T-helper 17 cell (primary cell): ENCODE results near the gene RPL22. TPM values are rescaled to one million over a fixed set of nuclear protein-coding genes. Genes with fewer than 3 reads are reported as not detected.
A peak's percentile ranks its signal among the peaks of the same experiment; 100 is the strongest.

Source experiments
- ATAC-seq: fragments of 150-1000 bp; cut with Tn5 transposase; 2 replicates; pipeline ENCODE4 v1.10.0; 2021; ENCODE audit warnings: mild to moderate bottlenecking, moderate library complexity
- DNase-seq, 3 donors: peaks; one replicate each; pipeline versions ENCODE4 v3.0.0 to v3.0.0-alpha.2; 2020 to 2021
- H3K9me3 ChIP-seq: one replicate; pipeline ENCODE4 v1.7.0; 2013; ENCODE audit warnings: low read length, mild to moderate bottlenecking; ENCODE audit not compliant: control insufficient read depth, poor library complexity, severe bottlenecking
- H3K27ac Mint-ChIP-seq: one replicate; pipeline ENCODE4 v1.8.0; 2022; ENCODE audit warnings: mild to moderate bottlenecking, moderate library complexity, mixed read lengths
- H3K27me3 Mint-ChIP-seq: one replicate; pipeline ENCODE4 v1.8.0; 2022; ENCODE audit warnings: mixed read lengths
- H3K36me3 Mint-ChIP-seq: one replicate; pipeline ENCODE4 v1.8.0; 2022; ENCODE audit warnings: low read depth, mixed read lengths
- H3K4me1 Mint-ChIP-seq: one replicate; pipeline ENCODE4 v1.8.0; 2022; ENCODE audit warnings: mild to moderate bottlenecking, mixed read lengths
- H3K4me3 Mint-ChIP-seq: one replicate; pipeline ENCODE4 v1.8.0; 2022; ENCODE audit warnings: mild to moderate bottlenecking, moderate library complexity, mixed read lengths
- total RNA-seq, 4 donors: library from RNA in 2 of 4; stranded (reverse) in 2 of 4; gene quantifications; one replicate each; pipeline ENCODE4 v1.2.3 and lab custom pipeline; 2022 to 2026

The RPL22 gene
- total RNA-seq, 2 donors from 2014 or later = 510 to 543 TPM

- H3K9me3 ChIP-seq = no peaks in the 10 kb centered on the region
- DNase-seq = no peak
- peak; percentile 52 for ATAC-seq
- H3K27me3 Mint-ChIP-seq = peaks cover 38% of the 10 kb centered on the region
- H3K4me1 Mint-ChIP-seq = peaks cover 20% of the 10 kb centered on the region
- peaks cover 2% of the 10 kb centered on the region for H3K36me3 Mint-ChIP-seq
- H3K27ac Mint-ChIP-seq = no peak overlapping the region
- H3K4me3 Mint-ChIP-seq = peak overlapping the region; percentile 77
Observed at GRCh38 chr1:6180707-6181311, 18.6 kb downstream of the RPL22 start.

- peak; percentile 35 for ATAC-seq
- no peaks in the 10 kb centered on the region for H3K9me3 ChIP-seq
- Mint-ChIP-seq H3K36me3 (peaks cover 2% of the 10 kb centered on the region), H3K27ac (no peak within 1 kb of the TSS), H3K4me1 (peaks cover 19% of the 10 kb centered on the region), H3K27me3 (peaks cover 38% of the 10 kb centered on the region), H3K4me3 (peak within 1 kb of the TSS; percentile 77)
- no peak for DNase-seq
Observed at GRCh38 chr1:6180268-6180706, 19.1 kb downstream of the RPL22 start, which contains the start of gene CHD5. Gene CHD5 (minus strand): TSS chr1:6180321. CDS start chr1:6180023, 298 bp downstream.

GRCh38 chr1:6179564-6180175 lies 19.7 kb downstream of the RPL22 start:
- no peak for DNase-seq
- Mint-ChIP-seq H3K27ac (no peak overlapping the region), H3K27me3 (peaks cover 38% of the 10 kb centered on the region), H3K4me1 (peaks cover 19% of the 10 kb centered on the region), H3K4me3 (no peak overlapping the region), H3K36me3 (peaks cover 2% of the 10 kb centered on the region)
- no peaks in the 10 kb centered on the region for H3K9me3 ChIP-seq
- no peak for ATAC-seq

- Mint-ChIP-seq H3K4me3 (peak overlapping the region; percentile 64), H3K36me3 (peaks cover 2% of the 10 kb centered on the region), H3K27me3 (peaks cover 38% of the 10 kb centered on the region), H3K27ac (no peak overlapping the region), H3K4me1 (peaks cover 17% of the 10 kb centered on the region)
- DNase-seq (no peak), ATAC-seq (no peak)
- no peaks in the 10 kb centered on the region for H3K9me3 ChIP-seq
Observed at GRCh38 chr1:6178751-6179563, 20.4 kb downstream of the RPL22 start.

- H3K9me3 ChIP-seq = no peaks in the 10 kb centered on the region
- ATAC-seq = no peak
- H3K36me3 Mint-ChIP-seq = peaks cover 2% of the 10 kb centered on the region
- peaks cover 38% of the 10 kb centered on the region for H3K27me3 Mint-ChIP-seq
- no peak overlapping the region for H3K27ac Mint-ChIP-seq
- H3K4me3 Mint-ChIP-seq = peak overlapping the region; percentile 49
- DNase-seq = no peak
- H3K4me1 Mint-ChIP-seq = peaks cover 16% of the 10 kb centered on the region
Observed at GRCh38 chr1:6177681-6178380, 21.6 kb downstream of the RPL22 start.

GRCh38 chr1:6176779-6177178 lies 22.6 kb downstream of the RPL22 start:
- Mint-ChIP-seq H3K27ac (no peak overlapping the region), H3K4me1 (peaks cover 15% of the 10 kb centered on the region), H3K36me3 (peaks cover 2% of the 10 kb centered on the region), H3K27me3 (peaks cover 35% of the 10 kb centered on the region), H3K4me3 (no peak overlapping the region)
- ATAC-seq = no peak
- DNase-seq = no peak
- no peaks in the 10 kb centered on the region for H3K9me3 ChIP-seq

- ATAC-seq (no peak), DNase-seq (no peak)
- H3K9me3 ChIP-seq = no peaks in the 10 kb centered on the region
- H3K27me3 Mint-ChIP-seq = peaks cover 27% of the 10 kb centered on the region
- H3K4me1 Mint-ChIP-seq = peaks cover 6% of the 10 kb centered on the region
- peaks cover 2% of the 10 kb centered on the region for H3K36me3 Mint-ChIP-seq
- no peak overlapping the region for H3K27ac Mint-ChIP-seq
- no peak overlapping the region for H3K4me3 Mint-ChIP-seq
Observed at GRCh38 chr1:6175411-6175828, 24.0 kb downstream of the RPL22 start.

- no peaks in the 10 kb centered on the region for H3K9me3 ChIP-seq
- Mint-ChIP-seq H3K27me3 (peaks cover 30% of the 10 kb centered on the region), H3K27ac (no peak overlapping the region), H3K4me3 (no peak overlapping the region), H3K4me1 (peaks cover 6% of the 10 kb centered on the region), H3K36me3 (peaks cover 2% of the 10 kb centered on the region)
- DNase-seq (no peak), ATAC-seq (no peak)
Observed at GRCh38 chr1:6174621-6175410, 24.6 kb downstream of the RPL22 start.

GRCh38 chr1:6172549-6172948 lies 26.8 kb downstream of the RPL22 start:
- peaks cover 2% of the 10 kb centered on the region for H3K4me1 Mint-ChIP-seq
- peaks cover 37% of the 10 kb centered on the region for H3K27me3 Mint-ChIP-seq
- no peak overlapping the region for H3K4me3 Mint-ChIP-seq
- no peak for DNase-seq
- no peak overlapping the region for H3K27ac Mint-ChIP-seq
- no peak for ATAC-seq
- peaks cover 2% of the 10 kb centered on the region for H3K36me3 Mint-ChIP-seq
- no peaks in the 10 kb centered on the region for H3K9me3 ChIP-seq

GRCh38 chr1:6171548-6172124 lies 27.8 kb downstream of the RPL22 start:
- DNase-seq (no peak), ATAC-seq (no peak)
- Mint-ChIP-seq H3K4me3 (no peak overlapping the region), H3K36me3 (no peaks in the 10 kb centered on the region), H3K27ac (no peak overlapping the region), H3K4me1 (no peaks in the 10 kb centered on the region), H3K27me3 (peaks cover 37% of the 10 kb centered on the region)
- H3K9me3 ChIP-seq = no peaks in the 10 kb centered on the region

GRCh38 chr1:6170742-6171201 lies 28.6 kb downstream of the RPL22 start:
- H3K4me3 Mint-ChIP-seq = no peak overlapping the region
- ATAC-seq (no peak), DNase-seq (no peak)
- no peaks in the 10 kb centered on the region for H3K9me3 ChIP-seq
- H3K4me1 Mint-ChIP-seq = no peaks in the 10 kb centered on the region
- H3K27me3 Mint-ChIP-seq = peaks cover 37% of the 10 kb centered on the region
- no peak overlapping the region for H3K27ac Mint-ChIP-seq
- H3K36me3 Mint-ChIP-seq = no peaks in the 10 kb centered on the region

- Mint-ChIP-seq H3K4me3 (no peak overlapping the region), H3K27me3 (peaks cover 42% of the 10 kb centered on the region), H3K27ac (no peak overlapping the region), H3K4me1 (no peaks in the 10 kb centered on the region), H3K36me3 (no peaks in the 10 kb centered on the region)
- ATAC-seq (no peak), DNase-seq (no peak)
- no peaks in the 10 kb centered on the region for H3K9me3 ChIP-seq
Observed at GRCh38 chr1:6170116-6170741, 29.2 kb downstream of the RPL22 start.
